Measurements from ENCODE around the gene PER1.

GRCh38 chr17:8133941-8134340 is 18.3 kb downstream of the PER1 start:
- no peak for TF ChIP-seq EZH2phosphoT487 (IDR thresholded peaks at IDR 0.05; ENCODE audit: borderline replicate concordance)
- no peak for TF ChIP-seq CTCF (conservative IDR thresholded peaks at IDR 0.05; ENCODE audit: low read length)

Measured in Loucy (cell line).